GM04504 (cell line): Measurements from ENCODE around the gene TCF7L1.
A peak's percentile ranks its signal among the peaks of the same experiment; 100 is the strongest.
"Not testable (repeated sequence)": the region's sequence is repeated elsewhere in the genome, so short reads cannot be mapped to it uniquely, and the experiment has no call there.

Experiments
- DNase-seq: peaks from one replicate; pipeline ENCODE4 v3.0.0-alpha.2; 2012; ENCODE audit warnings: low read depth

Gene TCF7L1

GRCh38 chr2:85132834-85133637, at the start of gene TCF7L1:
TCF7L1 (plus strand) TSS chr2:85133392; CDS start chr2:85133685, 293 bp downstream.
- DNase-seq: peak; percentile 71

- DNase-seq: no peak
These were observed 47.6 kb upstream of the TCF7L1 start for GRCh38 chr2:85085563-85085962.

- no peak for DNase-seq
These were observed 45.7 kb upstream of the TCF7L1 start for GRCh38 chr2:85087541-85087940.

- no peak for DNase-seq
These were observed 44.3 kb upstream of the TCF7L1 start for GRCh38 chr2:85088921-85089320.

- no peak for DNase-seq
These were observed 43.6 kb upstream of the TCF7L1 start for GRCh38 chr2:85089585-85089984.

GRCh38 chr2:85091838-85092237, 41.4 kb upstream of the TCF7L1 start:
- no peak for DNase-seq

GRCh38 chr2:85095094-85095493, 38.1 kb upstream of the TCF7L1 start:
- DNase-seq: no peak

- no peak for DNase-seq
These were observed 36.6 kb upstream of the TCF7L1 start for GRCh38 chr2:85096616-85097015.

GRCh38 chr2:85104228-85104627, 29.0 kb upstream of the TCF7L1 start:
- no peak for DNase-seq

GRCh38 chr2:85106489-85107180, 26.6 kb upstream of the TCF7L1 start:
- DNase-seq: no peak

- DNase-seq: peak; percentile 70
These were observed 22.1 kb upstream of the TCF7L1 start for GRCh38 chr2:85110991-85111560.

- no peak for DNase-seq
These were observed 21.3 kb upstream of the TCF7L1 start for GRCh38 chr2:85111819-85112281.

GRCh38 chr2:85112906-85113625, 20.1 kb upstream of the TCF7L1 start:
- no peak for DNase-seq

- DNase-seq: no peak
These were observed 18.4 kb upstream of the TCF7L1 start for GRCh38 chr2:85114586-85115330.

- DNase-seq: no peak
These were observed 17.0 kb upstream of the TCF7L1 start for GRCh38 chr2:85116207-85116606.

- DNase-seq: no peak
These were observed 13.3 kb upstream of the TCF7L1 start for GRCh38 chr2:85119900-85120299.

GRCh38 chr2:85120363-85120762, 12.8 kb upstream of the TCF7L1 start:
- no peak for DNase-seq

- not testable (repeated sequence) for DNase-seq
These were observed 6.7 kb upstream of the TCF7L1 start for GRCh38 chr2:85126462-85126861.

GRCh38 chr2:85129861-85130260, 3.3 kb upstream of the TCF7L1 start:
- DNase-seq: no peak

- DNase-seq: no peak
These were observed 2.8 kb upstream of the TCF7L1 start for GRCh38 chr2:85130407-85130806.

- no peak for DNase-seq
These were observed 2.1 kb upstream of the TCF7L1 start for GRCh38 chr2:85131116-85131515.

GRCh38 chr2:85132397-85132796, 795 bp upstream of the TCF7L1 start:
- no peak for DNase-seq
